ENCODE data around the gene FGF12.
"Not testable (repeated sequence)": the region's sequence is repeated elsewhere in the genome, so short reads cannot be mapped to it uniquely, and the experiment has no call there.

The FGF12 gene

DNA sequence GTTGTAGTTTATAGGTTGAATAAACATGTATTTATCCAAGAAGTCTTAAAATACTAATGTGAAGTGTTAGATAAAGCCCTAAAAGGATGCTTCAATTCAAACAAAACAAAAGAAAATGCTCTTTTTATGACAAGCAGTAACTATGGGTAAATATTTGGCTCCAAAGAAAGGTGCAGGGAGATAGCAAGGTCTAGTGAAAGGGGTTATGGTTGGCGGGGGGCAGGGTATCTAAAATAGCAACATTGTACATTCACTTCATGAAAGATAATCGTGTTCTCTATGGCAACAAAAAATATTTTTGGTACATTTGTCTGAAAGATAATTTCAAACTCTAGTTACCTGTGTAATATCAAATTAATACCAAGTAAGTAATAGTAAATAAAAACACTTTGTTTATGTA is 149.5 kb downstream of the FGF12 start:
- no peak for DNase-seq (ENCODE audit: low read depth)

DNA sequence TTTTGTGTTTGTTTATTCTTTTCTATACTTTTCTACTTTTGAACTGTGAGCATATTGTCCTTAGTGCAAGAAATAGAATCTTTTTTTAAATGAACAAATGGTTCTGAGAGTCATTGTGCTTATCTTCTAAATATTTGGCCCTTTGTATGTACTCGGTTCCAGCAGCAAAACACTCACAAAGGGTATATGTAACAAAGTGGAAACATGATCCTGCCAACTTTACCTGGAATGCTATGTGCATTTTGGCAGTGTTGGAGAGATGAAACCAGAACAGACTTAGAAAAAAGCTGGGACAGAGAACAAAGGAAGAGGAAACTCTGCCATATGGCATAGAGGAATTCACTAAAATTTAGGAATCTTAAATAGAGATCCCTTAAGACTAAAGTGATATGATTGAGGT is 150.1 kb downstream of the FGF12 start:
- DNase-seq (ENCODE audit: low read depth), result no peak

GRCh38 chr3:192576704-192577103 is 150.6 kb downstream of the FGF12 start:
- not testable (repeated sequence) for DNase-seq (ENCODE audit: low read depth)

GRCh38 chr3:192575879-192576506 is 151.3 kb downstream of the FGF12 start:
- no peak for DNase-seq (ENCODE audit: low read depth)

DNA sequence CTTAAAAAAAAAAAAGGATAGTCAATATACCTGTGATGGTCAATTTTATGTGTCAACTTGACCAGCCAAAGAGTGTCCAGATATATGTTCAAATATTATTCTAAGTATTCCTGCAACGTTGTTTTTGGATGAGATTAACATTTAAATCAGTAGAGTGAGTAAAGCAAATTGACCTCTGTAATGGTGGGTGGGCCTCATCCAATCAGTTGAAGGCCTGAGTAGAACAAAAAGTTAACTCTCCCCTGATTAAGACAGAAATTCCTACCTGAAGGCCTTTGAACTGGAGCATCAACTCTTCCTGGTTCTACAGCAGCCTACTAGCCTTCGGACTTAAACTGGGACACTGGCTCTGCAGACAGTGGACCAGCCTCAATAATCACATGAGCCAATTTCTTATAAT is 154.1 kb downstream of the FGF12 start:
- DNase-seq (ENCODE audit: low read depth), result no peak

- no peak for DNase-seq (ENCODE audit: low read depth)
Observed at GRCh38 chr3:192570821-192571791, 156.2 kb downstream of the FGF12 start.

GRCh38 chr3:192570315-192570714 is 157.0 kb downstream of the FGF12 start:
- DNase-seq (ENCODE audit: low read depth), result no peak

GRCh38 chr3:192566706-192567290 is 160.5 kb downstream of the FGF12 start:
- no peak for DNase-seq (ENCODE audit: low read depth)

DNA sequence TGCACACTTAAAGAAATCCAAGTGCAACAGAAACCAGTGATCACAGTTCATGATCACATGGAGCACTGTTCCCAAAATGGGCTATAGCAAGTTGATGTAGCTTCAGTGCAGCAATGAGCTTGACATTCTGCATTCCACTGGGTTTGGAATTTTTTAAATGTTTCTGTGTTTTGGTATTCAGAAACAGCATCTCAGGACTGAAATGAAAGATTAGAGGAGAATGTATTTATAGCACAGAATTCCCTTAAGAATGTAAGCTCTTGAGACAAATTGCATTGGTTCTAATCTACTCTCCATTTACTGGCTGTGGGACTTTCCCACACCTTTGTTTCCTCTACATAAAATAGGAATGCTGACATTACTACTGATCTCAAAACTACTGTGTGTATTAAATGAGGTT is 162.7 kb downstream of the FGF12 start:
- DNase-seq (ENCODE audit: low read depth), result no peak

DNA sequence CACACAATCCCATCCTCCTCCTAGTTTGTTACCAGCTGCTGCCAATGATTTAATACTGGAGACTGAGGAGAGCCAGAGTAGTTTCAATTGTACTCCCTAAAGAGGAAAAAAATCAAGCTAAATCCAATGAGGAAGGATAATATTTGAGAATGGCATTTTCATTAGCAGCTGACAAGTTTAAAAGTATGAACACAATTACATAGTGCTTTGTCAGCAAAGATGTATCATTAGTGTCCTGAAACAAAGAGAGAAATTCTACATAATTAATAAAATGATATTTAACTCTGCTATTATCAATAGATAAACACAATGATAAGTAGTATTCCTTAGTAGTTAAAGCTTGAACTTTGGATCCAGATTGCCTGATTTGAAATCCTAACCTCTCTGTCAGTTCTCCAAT is 163.9 kb downstream of the FGF12 start:
- no peak for DNase-seq (ENCODE audit: low read depth)

DNA sequence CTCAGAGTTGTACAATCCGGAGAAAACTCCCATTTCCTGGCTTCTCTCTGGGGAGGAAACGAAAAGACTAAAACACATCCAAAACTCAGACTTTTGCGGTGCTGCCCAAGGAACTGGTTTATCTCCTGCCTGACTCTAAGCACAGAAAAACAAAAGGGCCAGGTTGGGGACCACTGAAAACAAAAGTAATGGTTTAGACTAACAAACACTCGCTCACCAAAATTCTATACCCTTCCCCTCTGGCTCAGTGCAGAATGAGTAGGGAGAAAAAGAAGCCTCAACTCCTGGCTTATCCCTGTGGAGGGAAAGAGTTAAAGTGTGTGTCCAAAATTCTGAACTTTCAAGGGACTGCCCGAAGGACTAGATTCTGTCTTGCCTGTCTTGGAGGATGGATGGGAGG is 173.6 kb downstream of the FGF12 start:
- no peak for DNase-seq (ENCODE audit: low read depth)

DNA sequence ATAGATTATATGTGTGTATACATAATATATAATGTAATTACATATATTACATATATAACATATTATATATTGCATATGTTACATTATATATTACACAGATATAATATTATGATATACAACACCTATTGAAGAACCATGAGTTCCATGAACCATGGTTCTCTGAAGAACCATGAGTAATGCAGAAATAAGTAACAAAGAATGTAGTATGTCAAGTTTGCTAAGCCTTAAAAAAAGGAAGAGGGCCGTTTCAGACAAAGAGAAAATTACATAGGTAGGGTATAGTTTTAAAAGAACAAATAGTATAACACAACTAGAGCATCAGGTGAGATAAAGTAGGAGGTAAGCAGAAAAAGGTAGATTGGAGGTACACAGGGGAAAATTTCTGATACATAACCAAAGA is 177.0 kb downstream of the FGF12 start:
- no peak for DNase-seq (ENCODE audit: low read depth)

DNA sequence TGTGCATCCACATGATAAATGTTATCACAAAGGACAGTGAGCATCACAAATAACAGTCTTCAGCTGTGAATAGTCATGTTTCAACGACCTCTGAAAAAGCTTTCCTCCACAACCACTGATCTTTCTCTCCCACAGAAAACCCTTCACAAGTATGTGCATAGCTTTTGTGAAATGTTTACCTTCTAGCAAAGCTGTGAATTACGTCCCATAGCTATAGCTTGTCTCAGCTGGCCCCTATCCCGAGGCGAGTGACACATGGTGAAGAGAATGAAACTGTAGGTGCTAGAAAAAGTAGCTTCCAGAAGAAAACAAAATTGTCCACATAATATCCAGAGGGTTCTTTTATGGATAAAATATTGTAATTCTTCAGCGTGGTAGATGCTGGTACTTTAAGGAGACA is 182.0 kb downstream of the FGF12 start:
- DNase-seq (ENCODE audit: low read depth), result no peak

- DNase-seq (ENCODE audit: low read depth), result no peak
Observed at GRCh38 chr3:192543163-192543562, 184.2 kb downstream of the FGF12 start.

DNA sequence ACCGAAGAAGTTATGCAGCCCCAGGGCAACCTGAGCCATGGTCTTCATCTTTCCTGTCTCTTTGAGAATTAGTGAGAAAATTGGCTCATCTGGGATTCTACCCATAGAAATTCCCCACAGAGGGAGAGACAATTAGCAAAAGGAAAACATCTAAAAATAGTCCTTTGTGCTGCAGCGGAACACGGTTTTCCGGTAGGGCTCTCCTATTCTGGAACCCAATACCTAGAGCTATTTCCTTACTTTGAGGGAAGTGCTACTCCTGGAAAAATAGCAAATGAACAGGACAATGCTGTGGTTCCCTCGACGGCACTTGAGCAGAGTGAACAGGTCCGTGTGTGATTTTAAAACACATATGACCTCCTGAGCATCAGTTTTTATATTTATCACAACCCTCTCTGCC is 210.5 kb downstream of the FGF12 start:
- DNase-seq (ENCODE audit: low read depth), result no peak

DNA sequence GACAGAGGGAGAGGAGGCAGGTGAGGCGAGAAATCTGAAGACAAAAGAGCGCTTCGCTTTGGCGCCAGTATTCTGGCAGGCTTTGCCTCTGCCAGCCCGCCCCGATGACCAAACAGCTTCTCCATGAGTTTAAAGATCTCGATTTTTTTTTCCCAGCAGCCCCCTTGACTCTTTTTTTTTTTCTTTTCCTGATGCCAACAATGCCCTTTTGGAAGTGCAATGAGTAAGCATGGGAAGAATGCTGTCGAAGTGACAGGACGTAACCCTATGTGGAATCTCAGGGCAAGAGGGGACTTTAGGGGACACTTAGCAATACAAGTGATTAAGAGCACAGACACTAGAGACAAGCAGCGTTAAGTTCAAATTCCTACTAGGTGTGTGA is 211.7 kb downstream of the FGF12 start:
- DNase-seq (ENCODE audit: low read depth), result no peak

GRCh38 chr3:192514754-192515663 is 212.3 kb downstream of the FGF12 start:
- no peak for DNase-seq (ENCODE audit: low read depth)

DNA sequence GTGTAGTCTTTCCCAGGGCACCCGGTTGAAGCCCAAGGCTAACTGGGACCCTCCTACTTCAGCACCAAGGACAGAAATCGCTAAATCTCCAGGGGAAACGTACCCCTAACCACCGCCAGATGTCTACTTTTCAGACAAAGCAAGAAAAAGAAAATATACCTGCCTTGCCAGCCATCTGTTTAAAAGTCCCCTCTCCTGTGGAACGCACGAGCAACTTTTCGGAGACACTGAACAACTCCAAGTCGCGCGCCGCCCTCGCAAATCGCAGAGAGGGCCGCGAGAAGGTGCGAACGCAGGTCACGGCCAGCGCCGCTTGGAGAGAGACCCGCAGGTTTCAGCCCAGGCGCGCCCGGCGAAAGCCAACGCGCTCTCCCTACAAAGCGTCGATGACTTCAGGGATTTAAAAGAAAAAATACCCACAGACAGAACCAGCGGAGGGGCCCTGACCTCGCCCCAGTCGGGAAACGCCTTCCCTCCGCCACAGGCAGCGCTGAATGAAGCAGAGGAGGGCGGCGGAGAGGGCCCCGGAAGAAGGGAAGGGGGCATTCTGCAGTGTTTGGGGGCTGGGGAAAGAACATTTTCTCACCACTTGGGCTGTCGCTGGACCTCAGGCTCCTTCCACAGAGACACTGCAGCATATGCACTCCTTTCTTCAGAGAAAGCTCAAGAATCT is 213.1 kb downstream of the FGF12 start:
- no peak for DNase-seq (ENCODE audit: low read depth)

DNA sequence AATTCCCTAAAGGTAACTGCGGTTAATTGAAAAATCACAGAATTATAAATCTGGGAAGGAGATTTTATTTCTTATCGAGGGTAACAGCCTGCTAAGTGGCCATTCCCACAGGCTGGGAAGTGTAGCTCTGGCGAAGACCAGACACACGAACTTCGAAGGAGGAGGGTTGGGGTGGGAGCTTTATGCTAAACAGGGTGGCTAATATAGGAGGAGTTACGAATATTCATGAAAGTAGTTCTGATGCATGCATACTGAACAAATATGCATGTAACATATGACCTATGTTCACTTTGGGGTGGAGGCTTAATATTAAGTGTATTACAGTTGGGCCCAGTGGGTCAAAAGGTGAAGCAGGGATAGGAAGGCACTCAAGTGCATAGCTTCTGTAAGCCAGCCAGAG is 221.6 kb downstream of the FGF12 start:
- no peak for DNase-seq (ENCODE audit: low read depth)

GRCh38 chr3:192501401-192501800 is 225.9 kb downstream of the FGF12 start:
- no peak for DNase-seq (ENCODE audit: low read depth)

DNA sequence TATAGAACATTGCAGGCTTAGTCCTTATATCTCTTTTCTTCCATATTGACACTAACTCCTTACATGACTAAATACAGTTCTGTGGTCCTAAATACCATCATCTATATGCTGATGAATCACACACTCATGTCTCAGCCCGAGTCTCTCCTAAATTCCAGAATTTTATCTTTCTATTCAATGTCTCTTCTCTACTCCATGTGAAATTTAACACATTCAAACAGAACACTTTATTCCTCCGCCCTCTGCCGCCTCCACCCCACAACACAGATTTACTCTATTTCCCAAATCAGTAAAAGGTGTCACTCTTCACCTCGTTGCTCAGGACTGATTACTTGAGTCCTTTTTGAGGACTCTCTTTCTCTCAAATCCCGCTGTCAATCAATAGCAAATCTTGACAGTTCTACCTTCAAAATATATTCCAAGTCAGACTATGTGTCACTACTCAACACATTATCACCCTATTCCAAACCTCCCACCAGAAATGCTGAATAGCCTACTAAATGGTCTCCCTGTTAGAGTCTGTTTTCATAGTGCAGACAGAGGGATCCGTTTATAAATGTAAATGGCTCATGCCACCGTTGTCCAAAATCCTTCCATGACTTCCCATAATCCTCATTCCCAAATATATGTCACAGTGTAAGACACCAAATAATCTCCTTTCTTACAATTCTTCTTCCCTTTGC is 230.3 kb downstream of the FGF12 start:
- no peak for DNase-seq (ENCODE audit: low read depth)

Measured in stimulated activated CD8-positive, alpha-beta memory T cell treated with anti-CD3 and anti-CD28 coated beads, Interleukin-12 subunit alpha, Interleukin-12 subunit beta, amount 100 ng/mL, for 4 hours (primary cell).